CD1c-positive myeloid dendritic cell (primary cell): ENCODE measurements around the gene ZNF569.
"Not testable (repeated sequence)": the region's sequence is repeated elsewhere in the genome, so short reads cannot be mapped to it uniquely, and the experiment has no call there.

Experiments
- DNase-seq: peaks from one replicate; pipeline ENCODE4 v3.0.0-alpha.2; 2016; ENCODE audit errors: extremely low spot score

The ZNF569 gene

DNA sequence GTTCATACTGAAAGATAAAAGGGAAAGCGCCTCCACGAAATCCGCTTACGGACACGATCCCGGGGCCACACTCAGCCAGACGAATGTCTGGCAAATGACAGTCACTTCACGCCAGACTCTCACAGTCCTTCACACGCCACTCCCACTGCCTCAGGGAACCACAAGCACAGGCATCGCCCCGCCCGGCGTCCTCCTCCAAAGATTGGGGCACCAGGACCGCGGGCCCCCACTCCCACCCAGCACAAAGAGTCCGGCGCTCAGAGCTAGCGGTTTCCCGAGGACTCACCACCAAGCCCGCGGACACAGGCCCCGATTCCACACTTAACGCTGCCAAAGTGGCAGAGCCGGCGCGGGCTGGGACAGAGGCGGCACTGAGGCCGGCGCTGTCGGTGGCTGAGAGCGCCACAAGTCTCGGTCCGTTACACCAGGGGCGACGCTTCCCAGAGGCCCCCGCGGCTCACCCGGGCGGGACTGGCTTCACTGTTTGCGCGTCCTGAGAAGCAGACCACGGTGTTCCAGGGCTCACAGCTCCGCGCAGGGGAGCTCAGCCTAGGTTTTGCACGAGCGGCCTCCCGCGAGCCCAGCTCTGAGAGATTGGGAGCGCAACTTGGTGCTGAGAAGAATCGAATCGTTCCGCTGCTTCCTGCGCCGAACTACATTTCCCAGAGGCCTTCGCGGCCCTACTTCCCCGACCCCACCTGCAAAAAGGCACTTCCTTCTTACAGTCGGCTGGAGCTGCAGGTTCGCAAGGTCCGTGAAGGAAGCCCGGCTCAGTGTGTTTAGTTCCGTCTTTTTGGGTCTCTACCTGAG lies at the start of gene ZNF569:
Gene ZNF569 (minus strand): TSS at position 647 of the 810 bp plus-strand sequence. CDS start 22,523 bp downstream, outside the sequence.
- DNase-seq = peak; percentile 90

GRCh38 chr19:37513397-37513796 lies 46.2 kb upstream of the ZNF569 start:
- DNase-seq = no peak

GRCh38 chr19:37511821-37512220 lies 44.6 kb upstream of the ZNF569 start:
- no peak for DNase-seq

DNA sequence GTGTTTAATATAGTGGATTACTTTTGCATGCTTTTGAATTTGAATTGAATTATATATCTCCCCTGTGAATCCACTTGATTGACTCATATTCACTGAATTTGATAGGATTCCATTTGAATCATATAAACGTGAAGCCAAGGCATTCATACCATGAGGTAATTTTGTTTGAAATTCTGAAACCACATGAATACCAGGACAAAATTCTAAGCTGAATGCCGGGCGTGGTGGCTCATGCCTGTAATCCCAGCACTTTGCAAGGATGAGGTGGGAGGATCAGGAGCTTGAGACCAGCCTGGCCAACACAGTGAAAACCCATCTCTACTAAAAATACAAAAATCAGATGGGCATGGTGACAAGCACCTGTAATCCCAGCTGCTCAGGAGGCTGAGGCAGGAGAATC lies 43.9 kb upstream of the ZNF569 start:
- DNase-seq = no peak

DNA sequence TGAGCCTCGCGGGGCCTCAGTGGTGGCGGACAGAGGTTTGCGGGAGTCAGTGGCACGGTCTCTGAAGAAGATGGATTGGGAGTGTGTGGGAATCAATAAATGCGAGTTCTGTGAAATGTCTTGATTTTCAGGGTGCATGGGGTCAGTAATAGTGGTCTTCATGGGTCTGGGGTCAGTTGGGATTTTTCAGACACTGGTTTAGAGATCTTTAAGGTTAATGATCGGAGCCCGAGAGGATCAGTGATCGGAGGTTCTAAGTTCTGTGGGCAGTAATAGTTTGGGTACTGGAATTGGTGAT lies 39.9 kb upstream of the ZNF569 start:
- DNase-seq = no peak

GRCh38 chr19:37506387-37507166 lies 39.3 kb upstream of the ZNF569 start, which contains the start of gene ZNF793:
ZNF793 (plus strand) TSS chr19:37506939; CDS start chr19:37523440, 16,501 bp downstream.
- DNase-seq = peak; percentile 60

DNA sequence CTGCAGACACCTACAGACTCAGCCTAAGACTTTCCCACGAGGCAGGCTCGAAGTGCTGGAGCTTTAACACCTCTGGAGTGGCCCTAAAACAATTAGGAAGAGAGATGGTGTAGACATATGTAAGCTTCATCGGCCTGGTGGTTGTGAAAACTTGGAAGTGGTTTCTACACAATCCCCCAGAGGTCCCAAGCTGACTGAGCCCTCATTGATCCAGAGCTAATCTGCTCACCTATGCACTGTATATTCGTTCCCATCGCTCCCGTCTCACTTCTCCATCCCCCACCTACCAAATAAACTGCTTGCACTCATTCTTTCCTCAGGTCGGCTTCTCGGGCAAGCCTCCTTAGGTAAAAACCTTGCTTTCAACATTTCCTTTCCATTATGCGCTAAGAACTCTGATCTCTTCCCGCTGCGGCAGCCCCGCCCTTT lies 38.7 kb upstream of the ZNF569 start:
- DNase-seq = no peak

- DNase-seq = no peak
Measured at GRCh38 chr19:37492213-37492612, 25.0 kb upstream of the ZNF569 start.

DNA sequence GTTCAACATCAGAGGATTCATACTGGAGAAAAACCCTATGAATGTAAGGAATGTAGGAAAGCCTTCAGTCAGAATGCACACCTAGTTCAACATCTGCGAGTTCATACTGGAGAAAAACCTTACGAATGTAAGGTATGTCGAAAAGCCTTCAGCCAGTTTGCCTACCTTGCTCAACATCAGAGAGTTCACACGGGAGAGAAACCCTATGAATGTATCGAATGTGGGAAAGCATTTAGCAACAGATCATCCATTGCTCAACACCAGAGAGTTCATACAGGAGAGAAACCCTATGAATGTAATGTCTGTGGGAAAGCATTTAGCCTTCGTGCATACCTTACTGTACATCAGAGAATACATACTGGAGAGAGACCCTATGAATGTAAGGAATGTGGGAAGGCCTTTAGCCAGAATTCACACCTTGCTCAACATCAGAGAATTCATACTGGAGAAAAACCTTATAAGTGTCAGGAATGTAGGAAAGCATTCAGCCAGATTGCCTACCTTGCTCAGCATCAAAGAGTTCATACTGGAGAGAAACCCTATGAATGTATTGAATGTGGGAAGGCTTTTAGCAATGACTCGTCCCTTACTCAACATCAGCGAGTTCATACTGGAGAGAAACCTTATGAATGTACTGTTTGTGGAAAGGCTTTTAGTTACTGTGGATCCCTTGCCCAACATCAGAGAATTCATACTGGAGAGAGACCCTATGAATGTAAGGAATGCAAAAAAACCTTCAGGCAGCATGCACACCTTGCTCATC lies 17.3 kb upstream of the ZNF569 start:
- no peak for DNase-seq

GRCh38 chr19:37472165-37472564 lies 4.9 kb upstream of the ZNF569 start:
- DNase-seq = no peak

- no peak for DNase-seq
Measured at GRCh38 chr19:37470216-37470615, 3.0 kb upstream of the ZNF569 start.

DNA sequence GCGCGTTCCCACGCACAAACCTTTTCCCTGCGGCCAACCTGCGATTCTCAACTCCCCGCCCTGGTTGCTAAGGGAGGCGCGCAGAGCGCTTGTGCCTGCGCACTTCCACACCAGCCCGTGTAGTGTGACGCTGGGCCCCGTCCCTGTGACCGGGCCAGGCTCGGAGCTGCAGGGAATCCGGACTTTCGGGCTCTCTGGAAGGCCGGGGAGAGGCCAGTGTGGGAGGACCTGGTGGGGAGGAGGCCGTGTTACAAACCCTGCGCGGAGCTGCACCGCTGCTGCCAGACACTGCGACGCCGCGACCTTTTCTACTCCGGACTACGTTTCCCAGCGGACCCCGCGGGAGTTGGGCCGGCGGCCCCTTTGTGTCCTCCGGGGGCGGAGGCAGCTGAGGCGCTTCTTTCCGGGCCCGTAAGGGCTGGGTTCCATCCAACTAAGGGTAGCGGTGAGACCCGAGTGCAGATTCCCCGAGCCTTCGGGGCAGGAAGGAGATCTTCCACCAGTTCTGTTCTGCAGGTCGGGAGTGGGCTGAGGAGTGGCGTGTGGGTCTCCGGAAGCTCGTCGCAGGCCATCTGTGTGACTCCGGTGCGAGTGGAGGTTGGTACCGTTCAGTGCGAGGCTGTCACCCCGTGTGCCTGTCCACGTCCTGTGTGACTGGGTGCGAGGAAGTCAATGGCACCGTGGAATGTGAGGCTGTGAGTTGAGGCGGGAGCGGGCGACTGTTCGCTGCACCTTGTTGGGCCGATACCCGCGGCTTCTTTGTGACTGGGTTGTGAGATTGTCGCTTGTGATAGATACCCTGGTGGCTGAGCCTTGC lies 1.9 kb upstream of the ZNF569 start, which contains the start of gene ZNF570:
Gene ZNF570 (plus strand): TSS at position 396 of the 817 bp plus-strand sequence. CDS start 999 bp downstream, outside the sequence.
- peak; percentile 90 for DNase-seq

DNA sequence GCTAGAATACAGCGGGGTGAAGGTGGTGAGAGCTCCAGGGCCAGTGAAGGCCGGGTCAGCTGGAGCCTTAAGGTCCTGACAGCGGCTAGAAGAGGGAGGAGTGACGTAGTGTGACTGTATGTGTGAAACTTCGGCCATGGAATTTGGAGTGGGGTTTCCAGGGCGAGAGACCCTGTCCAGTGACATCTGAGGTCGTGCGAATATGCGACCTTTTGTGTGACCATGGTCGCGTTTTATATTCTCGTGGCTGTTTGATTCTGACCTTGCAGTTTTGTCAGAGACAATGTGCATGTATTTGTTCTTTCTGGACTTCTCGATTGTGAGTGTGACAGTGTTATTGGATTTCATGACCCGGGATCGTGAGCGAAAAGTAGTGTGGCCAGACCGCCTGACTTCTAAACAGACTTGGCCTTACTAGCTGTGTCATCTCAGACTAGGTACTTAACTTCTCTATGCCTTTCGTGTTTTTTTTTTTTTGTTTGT lies 405 bp upstream of the ZNF569 start:
- no peak for DNase-seq

GRCh38 chr19:37466277-37466797 lies 907 bp downstream of the ZNF569 start:
- DNase-seq = no peak

DNA sequence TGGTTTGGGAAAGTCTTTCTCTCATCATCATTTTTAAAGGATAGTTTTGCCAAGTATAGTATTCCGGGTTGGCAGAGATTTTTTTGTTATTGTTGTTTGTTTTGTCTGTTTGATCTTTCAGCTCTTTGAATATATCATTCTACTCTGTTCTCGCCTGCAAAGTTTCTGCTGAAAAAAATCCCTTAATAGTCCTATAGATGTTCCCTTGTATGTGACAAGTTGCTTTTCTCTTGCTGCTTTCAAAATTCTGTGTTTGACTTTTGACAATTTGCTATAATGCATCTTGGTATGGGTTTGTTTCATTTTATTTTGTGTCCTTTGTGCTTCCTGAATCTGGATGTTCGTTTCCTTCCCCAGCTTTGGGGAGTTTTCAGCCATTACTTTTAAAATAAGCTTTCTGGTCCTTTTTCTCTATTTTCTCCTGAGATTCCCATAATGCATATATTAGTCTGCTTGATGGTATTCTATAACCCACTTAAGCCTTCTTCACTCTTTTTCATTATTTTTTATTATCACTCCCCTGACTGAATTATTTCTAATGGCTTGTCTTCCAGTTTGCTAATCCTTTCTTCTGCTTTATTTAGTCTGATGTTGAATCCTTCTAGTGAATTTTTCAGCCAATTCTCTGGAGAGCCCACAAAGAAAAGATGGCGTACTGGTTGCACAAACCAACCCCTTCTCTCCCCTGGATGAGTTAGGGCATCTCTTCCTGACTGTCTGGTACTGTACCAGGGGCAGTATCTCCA lies 14.6 kb downstream of the ZNF569 start:
- DNase-seq = no peak

GRCh38 chr19:37413313-37414084 lies 53.7 kb downstream of the ZNF569 start:
- DNase-seq = no peak

- DNase-seq = no peak
Measured at GRCh38 chr19:37412700-37413099, 54.5 kb downstream of the ZNF569 start.

DNA sequence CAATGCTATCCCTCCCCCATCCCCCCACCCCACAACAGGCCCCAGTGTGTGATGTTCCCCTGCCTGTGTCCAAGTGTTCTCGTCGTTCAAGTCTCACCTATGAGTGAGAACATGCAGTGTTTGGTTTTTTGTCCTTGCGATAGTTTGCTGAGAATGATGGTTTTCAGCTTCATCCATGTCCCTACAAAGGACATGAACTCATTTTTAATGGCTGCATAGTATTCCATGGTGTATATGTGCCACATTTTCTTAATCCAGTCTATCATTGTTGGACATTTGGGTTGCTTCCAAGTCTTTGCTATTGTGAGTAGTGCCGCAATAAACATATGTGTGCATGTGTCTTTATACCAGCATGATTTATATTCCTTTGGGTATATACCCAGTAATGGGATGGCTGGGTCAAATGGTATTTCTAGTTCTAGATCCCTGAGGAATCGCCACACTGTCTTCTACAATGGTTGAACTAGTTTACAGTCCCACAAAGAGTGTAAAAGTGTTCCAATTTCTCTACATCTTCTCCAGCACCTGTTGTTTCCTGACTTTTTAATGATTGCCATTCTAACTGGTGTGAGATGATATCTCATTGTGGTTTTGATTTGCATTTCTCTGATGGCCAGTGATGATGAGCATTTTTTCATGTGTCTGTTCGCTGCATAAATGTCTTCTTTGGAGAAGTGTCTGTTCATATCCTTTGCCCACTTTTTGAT lies 61.0 kb downstream of the ZNF569 start:
- DNase-seq = not testable (repeated sequence)

DNA sequence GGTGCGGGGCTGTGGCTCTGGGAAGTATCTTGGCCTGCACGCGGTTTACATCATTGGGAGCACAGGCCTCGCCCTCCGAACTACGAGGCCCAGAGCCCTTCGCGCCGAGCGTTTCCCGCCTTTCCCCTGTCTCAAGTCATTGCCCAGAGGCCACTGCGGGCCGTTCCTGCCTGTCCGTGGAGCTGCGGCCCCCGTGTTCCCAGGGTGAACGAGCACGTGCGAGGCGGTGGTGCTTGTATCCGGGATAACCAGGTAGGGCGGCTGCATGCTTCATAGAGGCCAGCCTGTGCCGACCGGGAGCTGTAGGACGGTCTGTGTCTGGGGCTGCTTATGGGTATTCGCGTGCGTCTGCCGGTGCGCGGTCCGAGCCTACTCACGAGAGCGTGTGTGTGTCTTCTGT lies 63.8 kb downstream of the ZNF569 start:
- DNase-seq = no peak
